ENCODE results near the gene MYBPHL. TPM values are rescaled to one million over a fixed set of nuclear protein-coding genes. Genes with fewer than 3 reads are reported as not detected.

Gene MYBPHL
- total RNA-seq, 1 donor from 2014 or later, result not detected

- no peak overlapping the region for H3K4me3 Mint-ChIP-seq
- H3K27ac Mint-ChIP-seq, result no peak overlapping the region
- no peak for DNase-seq
- ATAC-seq (ENCODE audit: low read depth), result no peak
- ChIA-PET POLR2A (no interaction called here), CTCF (interaction anchor here (1.3 to 2.6 kb wide), 2 partner anchors 11 to 133 kb away, joined by 4 to 25 read pairs; partner anchors contain the start of gene SORT1)
- TF ChIP-seq CTCF (IDR thresholded peaks at IDR 0.05), result no peak
- peaks cover 2% of the 10 kb centered on the region for H3K27me3 Mint-ChIP-seq
- no peaks in the 10 kb centered on the region for H3K9me3 Mint-ChIP-seq
- H3K36me3 Mint-ChIP-seq (ENCODE audit: low read depth), result no peaks in the 10 kb centered on the region
- intact Hi-C loops (cut with micrococcal nuclease), result no loop called here
- peaks cover 4% of the 10 kb centered on the region for H3K4me1 Mint-ChIP-seq
Measured at GRCh38 chr1:109265741-109266330, 41.0 kb downstream of the MYBPHL start.

GRCh38 chr1:109265016-109265415 lies 41.8 kb downstream of the MYBPHL start:
- Mint-ChIP-seq H3K9me3 (no peaks in the 10 kb centered on the region), H3K27me3 (peaks cover 2% of the 10 kb centered on the region), H3K27ac (no peak overlapping the region), H3K4me3 (no peak overlapping the region), H3K36me3 (ENCODE audit: low read depth) (no peaks in the 10 kb centered on the region), H3K4me1 (peaks cover 4% of the 10 kb centered on the region)
- intact Hi-C loops (cut with micrococcal nuclease), result no loop called here
- POLR2A ChIA-PET, result no interaction called here
- CTCF ChIA-PET, result interaction anchor here (1.2 to 2.6 kb wide), 4 partner anchors 12 to 134 kb away, joined by 3 to 25 read pairs (median 4); partner anchors contain the start of genes PSRC1 and SORT1
- no peak for TF ChIP-seq CTCF (IDR thresholded peaks at IDR 0.05)
- ATAC-seq (ENCODE audit: low read depth), result no peak
- DNase-seq, result no peak

GRCh38 chr1:109264379-109264755 lies 42.4 kb downstream of the MYBPHL start:
- ChIA-PET POLR2A (no interaction called here), CTCF (interaction anchor here (1.1 to 2.6 kb wide), 6 partner anchors 11 to 268 kb away, joined by 3 to 25 read pairs (median 4); partner anchors contain the start of genes PSRC1 and SORT1)
- H3K9me3 Mint-ChIP-seq, result no peaks in the 10 kb centered on the region
- intact Hi-C loops (cut with micrococcal nuclease), result no loop called here
- H3K27ac Mint-ChIP-seq, result no peak overlapping the region
- H3K4me1 Mint-ChIP-seq, result peaks cover 4% of the 10 kb centered on the region
- DNase-seq (no peak), ATAC-seq (ENCODE audit: low read depth) (no peak)
- H3K36me3 Mint-ChIP-seq (ENCODE audit: low read depth), result no peaks in the 10 kb centered on the region
- H3K4me3 Mint-ChIP-seq, result no peak overlapping the region
- peaks cover 2% of the 10 kb centered on the region for H3K27me3 Mint-ChIP-seq
- TF ChIP-seq CTCF (IDR thresholded peaks at IDR 0.05), result no peak

GRCh38 chr1:109263597-109264378 lies 43.0 kb downstream of the MYBPHL start:
- Mint-ChIP-seq H3K27ac (no peak overlapping the region), H3K4me1 (peaks cover 4% of the 10 kb centered on the region), H3K9me3 (no peaks in the 10 kb centered on the region), H3K27me3 (peaks cover 2% of the 10 kb centered on the region), H3K36me3 (ENCODE audit: low read depth) (no peaks in the 10 kb centered on the region), H3K4me3 (no peak overlapping the region)
- no peak for TF ChIP-seq CTCF (IDR thresholded peaks at IDR 0.05)
- intact Hi-C loops (cut with micrococcal nuclease), result loop anchor here (1.0 kb wide), 4 partner anchors 20 to 269 kb away; partner anchors contain the start of gene PSRC1
- peak; percentile 63 for DNase-seq
- ChIA-PET CTCF (interaction anchor here (1.1 to 2.6 kb wide), 5 partner anchors 10 to 269 kb away, joined by 3 to 25 read pairs (median 4); partner anchors contain the start of genes PSRC1 and SORT1), POLR2A (no interaction called here)
- ATAC-seq (ENCODE audit: low read depth), result peak; percentile 97

GRCh38 chr1:109263234-109263596 lies 43.6 kb downstream of the MYBPHL start:
- Mint-ChIP-seq H3K27ac (no peak overlapping the region), H3K9me3 (no peaks in the 10 kb centered on the region), H3K27me3 (peaks cover 2% of the 10 kb centered on the region), H3K36me3 (ENCODE audit: low read depth) (no peaks in the 10 kb centered on the region), H3K4me1 (peaks cover 4% of the 10 kb centered on the region), H3K4me3 (no peak overlapping the region)
- CTCF ChIA-PET, result interaction anchor here (1.1 to 1.8 kb wide), 2 partner anchors 10 to 270 kb away, joined by 4 to 5 read pairs; no protein-coding TSS in a partner anchor
- POLR2A ChIA-PET, result no interaction called here
- intact Hi-C loops (cut with micrococcal nuclease), result loop anchor here (1.0 kb wide), 4 partner anchors 20 to 269 kb away; partner anchors contain the start of gene PSRC1
- no peak for TF ChIP-seq CTCF (IDR thresholded peaks at IDR 0.05)
- no peak for DNase-seq
- ATAC-seq (ENCODE audit: low read depth), result no peak

All from activated B cell treated with CpG ODN at 0.5 μM for 24 hours (primary cell).